SK-MEL-5 (cell line): ENCODE measurements around the gene TRMT2B. TPM values are rescaled to one million over a fixed set of nuclear protein-coding genes. Genes with fewer than 3 reads are reported as not detected.
A peak's percentile ranks its signal among the peaks of the same experiment; 100 is the strongest.
"Not testable (repeated sequence)": the region's sequence is repeated elsewhere in the genome, so short reads cannot be mapped to it uniquely, and the experiment has no call there.

Source experiments
- DNase-seq: peaks from one replicate; pipeline ENCODE4 v3.0.0-alpha.2; 2016; ENCODE audit warnings: low read depth, low spot score
- in situ Hi-C: cut with HindIII; loops from 2 replicates; pipeline ENCODE4 v1.10.0; 2016; ENCODE audit warnings: low sequenced_read_pairs, high pct_unique_total_duplicates, low pct_unique_long_range_greater_than_20kb
- polyA plus RNA-seq, 2 experiments: library from polyadenylated mRNA; depleted of rRNA; stranded (reverse); fragments of >200 nt; gene quantifications; 2 replicates each; pipeline ENCODE4 v1.2.3, GENCODE V29; 2015
- total RNA-seq: library from RNA; depleted of rRNA; stranded (reverse); fragments of >200 nt; shearing (Covaris generic); gene quantifications from 2 replicates; pipeline ENCODE4 v1.2.3, GENCODE V29; 2014; rRNA removed

Gene TRMT2B
- total RNA-seq, result 10.2 and 10.6 TPM in 2 replicates
- 12.5 and 15.1 TPM in 2 replicates for polyA plus RNA-seq (2015; cell fraction: cytosol; rRNA removed)
- polyA plus RNA-seq (2015; cell fraction: nucleus; rRNA removed), result 12.0 and 15.0 TPM in 2 replicates

DNA sequence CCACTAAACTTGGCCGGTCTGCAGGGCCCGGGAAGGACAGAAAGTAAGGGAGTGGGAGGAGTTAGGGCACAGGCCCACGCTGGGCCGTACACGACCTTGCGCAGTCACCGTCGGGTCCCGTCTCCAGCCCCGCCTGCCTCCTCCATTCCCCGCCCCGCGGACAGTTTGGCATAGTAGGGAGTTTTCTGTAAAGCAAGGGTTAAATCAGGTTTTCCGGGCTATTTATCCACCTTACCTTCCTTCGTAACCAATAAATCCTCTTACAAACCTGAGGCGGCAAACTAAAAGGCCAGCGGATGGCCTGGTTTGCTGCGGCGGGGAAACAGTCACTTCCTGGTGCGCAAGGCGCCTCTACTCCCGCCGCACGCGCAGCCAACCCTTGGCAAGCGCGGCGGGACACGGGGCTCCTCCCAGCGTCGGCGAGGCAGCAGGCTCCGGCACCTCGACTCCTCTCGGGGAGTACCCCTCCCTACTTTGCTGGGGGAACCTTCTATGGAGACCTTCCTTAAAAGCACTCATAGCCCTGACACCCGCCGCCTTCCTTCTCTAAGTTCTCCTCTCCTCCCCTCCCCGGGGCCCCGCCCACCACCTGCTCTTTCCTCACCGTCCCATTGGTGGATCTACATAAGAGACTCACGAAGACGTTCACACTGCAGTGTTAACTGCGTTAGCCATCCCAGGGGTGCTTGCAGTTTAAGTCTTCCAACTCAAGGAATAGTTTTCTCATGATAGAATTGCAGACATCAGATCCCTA is at the start of gene TRMT2B:
Gene TRMT2B (minus strand): TSS at position 563 of the 754 bp plus-strand sequence. CDS start 9,822 bp downstream, outside the sequence.
- in situ Hi-C loops, result no loop called here

DNA sequence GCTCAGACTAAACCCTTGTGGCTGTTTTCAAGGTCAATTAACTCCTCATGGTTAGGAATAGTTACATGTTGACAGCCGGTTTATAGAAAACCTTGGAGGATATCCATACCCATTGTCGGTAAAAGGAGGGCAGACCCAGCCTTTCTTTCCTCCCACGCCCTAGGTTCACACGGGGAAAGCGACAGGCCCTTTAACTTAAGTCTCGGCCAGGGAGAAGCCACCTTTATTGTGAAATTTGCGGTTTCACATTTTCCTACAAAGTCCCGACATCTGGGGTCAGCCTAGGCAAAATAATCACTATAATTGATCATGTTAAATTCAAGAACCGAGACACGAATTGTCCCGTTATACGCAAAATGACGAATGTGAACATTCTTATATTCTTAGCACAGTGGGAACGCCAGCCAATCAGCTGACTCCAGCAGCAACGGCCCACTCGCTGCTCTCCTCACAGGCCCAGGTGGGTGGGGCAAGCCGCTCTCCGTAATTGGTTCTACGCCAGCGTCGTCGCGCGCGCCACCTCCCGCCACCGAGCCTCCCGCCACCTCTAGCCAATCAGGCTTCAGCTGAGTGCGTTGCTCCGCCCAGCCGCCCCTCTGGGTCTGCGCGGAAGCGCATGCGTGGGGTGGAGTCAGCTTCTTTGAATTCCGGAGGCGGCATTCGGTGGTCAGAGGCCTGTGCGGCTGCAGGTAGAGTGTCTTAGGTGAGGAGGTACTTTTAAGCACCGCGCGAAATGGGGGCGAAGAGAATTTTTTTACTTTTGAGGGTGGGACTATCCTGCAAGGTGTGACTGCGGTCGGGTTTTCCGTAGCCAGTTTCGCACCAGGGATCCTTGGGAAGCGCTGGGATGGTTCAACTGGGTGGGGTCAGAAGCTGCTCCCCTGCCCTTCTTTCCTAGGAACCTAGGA is 45.9 kb upstream of the TRMT2B start, which contains the start of gene CENPI:
Gene CENPI (plus strand): TSS at position 659 of the 908 bp plus-strand sequence. CDS start 2,867 bp downstream, outside the sequence.
- DNase-seq, result peak; percentile 93
- in situ Hi-C loops, result no loop called here

More for the DNA sequence above, at the start of gene TRMT2B:
- peak; percentile 77 for DNase-seq

DNA sequence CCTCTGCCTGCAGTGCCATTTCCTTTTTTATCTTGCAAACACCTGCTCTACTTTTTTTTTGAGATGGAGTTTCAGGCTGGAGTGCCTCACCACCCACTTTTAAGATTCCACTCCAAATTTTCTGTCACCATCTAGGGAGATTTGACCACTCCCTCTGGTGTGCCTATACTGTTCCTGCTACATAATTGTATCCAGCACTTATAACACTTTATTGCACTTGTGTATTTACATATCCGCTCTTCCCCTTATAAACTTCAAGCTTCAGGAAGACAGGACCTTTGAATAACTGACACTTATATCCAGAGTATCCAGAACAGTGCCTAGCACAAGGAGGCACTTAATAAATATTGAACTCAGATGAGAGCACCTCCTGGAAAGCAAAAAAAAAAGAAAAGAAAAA is 39.9 kb upstream of the TRMT2B start:
- DNase-seq, result no peak

DNA sequence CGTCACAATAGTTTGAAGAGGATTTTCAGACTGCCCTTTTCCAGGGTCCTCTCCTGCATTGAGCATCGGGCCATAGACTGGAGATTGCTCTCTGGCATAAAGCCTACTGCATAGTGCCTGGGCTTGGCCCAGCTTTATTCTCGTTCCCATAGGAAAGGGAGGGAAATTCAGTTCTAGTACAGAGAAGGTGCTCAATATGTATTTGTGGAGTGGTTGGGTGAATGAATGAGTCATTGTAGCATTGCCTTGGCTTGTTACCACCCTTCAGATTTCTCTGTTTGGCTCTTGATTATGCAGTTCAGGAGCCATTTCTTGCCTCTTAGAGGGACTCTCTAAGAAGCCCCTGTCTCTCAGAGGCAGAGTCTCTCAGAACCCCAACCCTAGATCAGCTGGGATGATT is 29.3 kb upstream of the TRMT2B start:
- DNase-seq, result no peak

More for the DNA sequence above, 39.9 kb upstream of the TRMT2B start:
- in situ Hi-C loops, result no loop called here

DNA sequence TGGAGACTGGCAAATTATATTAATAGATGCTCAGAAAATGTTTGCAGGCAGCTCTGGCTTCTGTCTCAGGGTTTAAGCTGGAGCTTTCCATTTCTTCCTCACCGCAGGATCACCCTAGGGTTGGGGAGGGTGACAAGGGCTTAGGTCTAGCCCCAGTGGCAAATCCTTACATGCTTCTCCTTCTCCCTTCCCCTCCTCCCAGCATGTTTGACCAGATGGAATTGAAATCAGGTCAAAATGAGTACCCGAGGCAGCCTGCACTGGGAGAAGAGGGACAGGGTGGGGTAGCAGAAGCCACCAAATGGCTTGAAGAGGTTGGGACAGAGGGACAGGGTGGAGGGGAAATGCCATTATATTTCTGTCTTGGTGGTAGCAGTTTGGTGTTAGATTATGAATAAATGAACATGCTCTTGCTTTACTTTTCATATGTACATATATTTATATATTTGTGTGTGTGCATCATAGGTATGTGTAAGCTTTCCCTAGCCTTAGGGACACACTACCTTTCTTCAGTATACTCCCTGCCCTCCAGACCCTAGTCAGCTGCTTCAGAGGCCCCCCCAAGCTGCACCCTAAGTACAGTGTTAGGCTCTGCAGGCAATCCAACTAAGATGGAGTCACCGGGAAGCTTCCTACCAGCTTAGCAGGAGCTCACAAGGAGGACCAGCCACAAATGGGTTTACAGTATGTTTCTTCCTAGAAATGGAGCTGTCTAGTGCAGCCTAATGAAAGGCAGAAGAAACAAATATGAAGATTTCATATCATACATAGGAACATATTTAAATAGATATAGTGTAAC is 28.6 kb upstream of the TRMT2B start:
- no peak for DNase-seq

More for the DNA sequence above, 29.3 kb upstream of the TRMT2B start:
- in situ Hi-C loops, result no loop called here

GRCh38 chrX:101079736-101080270 is 27.9 kb upstream of the TRMT2B start:
- DNase-seq, result no peak
- in situ Hi-C loops, result no loop called here

More for the DNA sequence above, 28.6 kb upstream of the TRMT2B start:
- in situ Hi-C loops, result no loop called here

DNA sequence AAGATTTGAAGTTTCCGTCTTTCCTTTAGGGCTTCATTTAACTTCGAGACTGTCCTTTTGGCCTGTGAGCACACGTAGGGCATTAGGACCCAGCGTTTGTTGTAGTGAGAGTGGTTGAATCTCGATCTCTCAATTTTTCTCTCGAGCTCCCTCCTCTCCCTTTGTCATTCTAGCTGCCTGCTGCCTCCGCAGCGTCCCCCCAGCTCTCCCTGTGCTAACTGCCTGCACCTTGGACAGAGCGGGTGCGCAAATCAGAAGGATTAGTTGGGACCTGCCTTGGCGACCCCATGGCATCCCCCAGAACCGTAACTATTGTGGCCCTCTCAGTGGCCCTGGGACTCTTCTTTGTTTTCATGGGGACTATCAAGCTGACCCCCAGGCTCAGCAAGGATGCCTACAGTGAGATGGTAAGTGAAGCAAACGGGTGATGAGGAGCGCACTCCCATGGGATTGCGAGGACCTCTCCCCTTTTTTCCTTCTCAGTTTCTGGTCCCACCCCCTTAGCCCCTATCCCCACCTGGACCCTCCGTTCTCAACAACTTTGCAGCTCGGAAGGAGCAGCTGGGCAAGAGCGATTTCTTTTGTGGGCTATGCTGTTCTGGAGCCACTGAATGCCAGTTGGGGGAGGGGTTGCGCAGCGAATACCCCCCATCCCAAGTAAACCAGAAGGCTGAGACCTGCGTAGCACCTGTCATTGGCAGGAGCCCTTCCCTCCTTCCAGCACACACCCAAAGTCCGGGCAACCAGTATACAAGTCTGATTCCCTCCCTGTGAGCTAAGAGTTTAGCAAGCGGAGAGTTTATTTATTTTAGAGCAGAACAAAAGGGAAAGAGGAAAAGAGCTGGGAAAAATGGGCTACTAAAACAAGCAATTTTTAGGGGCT is 27.0 kb upstream of the TRMT2B start, which contains the start of gene TMEM35A:
Gene TMEM35A (plus strand): TSS at position 164 of the 883 bp plus-strand sequence. CDS start 124 bp downstream, at position 288.
- in situ Hi-C loops, result no loop called here
- no peak for DNase-seq

DNA sequence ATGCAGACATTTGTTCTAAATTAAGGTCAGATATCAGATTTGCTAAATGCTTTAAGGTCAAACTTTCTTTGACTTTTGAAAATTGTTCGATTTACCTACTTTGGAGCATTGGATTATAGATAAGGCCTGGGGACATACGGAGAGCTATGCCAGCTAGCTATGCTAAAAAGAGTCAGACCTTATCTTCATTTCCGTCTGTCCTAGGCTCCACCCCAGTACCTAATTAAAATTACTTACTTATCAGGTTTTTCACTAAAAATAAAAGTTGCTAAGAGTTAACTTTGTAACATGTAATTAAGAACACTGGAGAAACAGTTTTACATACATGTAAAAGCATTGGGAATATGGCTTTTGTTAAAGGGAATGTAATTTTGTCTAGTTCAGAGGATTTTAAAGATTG is 19.7 kb upstream of the TRMT2B start:
- in situ Hi-C loops, result no loop called here
- DNase-seq, result no peak

DNA sequence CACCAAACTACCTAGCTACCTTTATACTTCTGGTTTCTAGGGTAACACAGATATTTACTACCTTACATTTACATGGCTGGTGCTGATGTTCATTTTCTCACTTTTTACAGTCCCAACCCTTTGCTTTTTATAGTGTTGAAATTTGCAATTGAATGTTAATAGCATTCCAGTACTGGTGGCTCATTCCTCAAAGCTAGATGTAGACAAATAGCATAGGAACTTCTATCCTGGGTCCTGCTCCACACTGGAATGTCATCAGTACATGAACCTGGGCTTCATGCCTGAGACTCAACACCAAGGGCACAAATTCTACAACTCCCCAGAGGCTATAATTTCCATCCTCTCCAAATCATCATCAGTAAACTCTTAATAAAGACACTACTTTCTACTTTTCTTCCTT is 10.3 kb upstream of the TRMT2B start:
- in situ Hi-C loops, result no loop called here
- DNase-seq, result no peak

- in situ Hi-C loops, result no loop called here
- DNase-seq, result no peak
These were observed 5.3 kb upstream of the TRMT2B start for GRCh38 chrX:101057093-101057714.

GRCh38 chrX:101056551-101056950 is 4.6 kb upstream of the TRMT2B start:
- in situ Hi-C loops, DNase-seq: not testable (repeated sequence)

- no peak for DNase-seq
- in situ Hi-C loops, result no loop called here
These were observed 760 bp downstream of the TRMT2B start for GRCh38 chrX:101051153-101051548.

GRCh38 chrX:101040197-101040596 is 11.7 kb downstream of the TRMT2B start:
- in situ Hi-C loops, result no loop called here
- no peak for DNase-seq

DNA sequence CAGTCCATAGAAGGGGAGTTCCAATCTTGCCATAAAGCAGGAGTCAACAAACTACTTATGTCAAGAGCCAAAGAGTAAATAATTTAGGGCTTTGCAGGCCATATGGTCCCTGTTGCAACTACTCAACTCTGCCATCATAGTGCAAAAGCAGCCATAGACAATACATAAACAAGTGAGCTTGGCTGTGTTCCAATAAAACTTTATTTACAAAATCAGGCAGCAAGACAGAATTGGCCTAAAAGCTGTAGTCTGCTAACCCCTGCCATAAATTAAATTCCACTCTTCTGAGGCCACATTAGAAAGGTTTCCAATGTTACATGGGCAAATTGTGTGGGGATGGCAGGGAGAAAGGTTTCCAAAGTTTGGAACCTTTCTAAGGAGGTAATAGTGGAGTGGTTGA is 14.7 kb downstream of the TRMT2B start:
- in situ Hi-C loops, result no loop called here
- DNase-seq, result no peak

DNA sequence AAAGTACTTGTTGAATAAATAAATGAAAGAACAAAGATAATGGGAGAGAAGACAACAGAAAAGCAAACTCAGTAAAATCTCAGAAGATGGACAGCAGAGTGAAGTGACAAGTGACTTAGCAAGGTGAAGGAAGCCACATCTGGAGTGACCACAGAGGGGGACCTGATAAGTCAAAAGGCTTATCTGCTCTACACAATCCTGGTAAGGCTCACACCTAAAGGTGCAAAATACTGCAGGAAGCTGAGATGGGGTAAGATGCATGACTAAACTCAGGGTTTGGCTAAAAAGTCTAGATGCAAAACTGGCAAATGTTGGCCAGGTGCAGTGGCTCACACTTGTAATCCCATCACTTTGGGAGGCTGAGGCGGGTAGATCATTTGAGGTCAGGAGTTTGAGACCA is 22.2 kb downstream of the TRMT2B start:
- in situ Hi-C loops, result no loop called here
- DNase-seq, result no peak

DNA sequence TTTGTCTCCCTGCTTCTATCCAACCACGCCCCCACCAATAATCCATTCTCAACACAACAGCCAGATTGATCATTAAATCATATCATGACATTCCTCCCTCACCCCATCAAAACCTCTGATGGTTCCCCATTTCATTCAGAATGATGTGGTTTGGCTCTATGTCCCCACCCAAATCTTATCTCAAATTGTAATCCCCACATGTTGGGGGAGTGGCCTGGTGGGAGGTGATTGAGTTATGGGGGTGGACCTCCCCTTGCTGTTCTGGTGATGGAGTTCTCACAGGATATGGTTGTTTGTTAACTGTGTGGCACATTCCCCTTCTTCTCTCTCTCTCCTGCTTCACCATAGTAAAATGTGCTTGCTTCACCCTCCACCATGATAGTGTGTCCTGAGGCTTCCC is 23.3 kb downstream of the TRMT2B start:
- DNase-seq, result no peak
- in situ Hi-C loops, result no loop called here
